K562 (cell line): ENCODE data around the gene MYH9. TPM values are rescaled to one million over a fixed set of nuclear protein-coding genes. Genes with fewer than 3 reads are reported as not detected.

Experiments
- ATAC-seq: fragments of 200-7000 bp; cut with Tn5 transposase; 3 replicates; pipeline ENCODE4 v1.9.1; 2020; ENCODE audit warnings: moderate library complexity
- BruUV-seq: library from RNA; stranded (reverse); fragments of 400-500 nt; replicated peaks from 2 replicates; lab custom pipeline; 2021; lab: Mats Ljungman, UMichigan
- CTCF ChIA-PET: fragments of 300-600 bp; formaldehyde crosslinking; extraction: SDS; loops from one replicate; lab custom pipeline; 2021; ENCODE audit warnings: low intra/inter-chr PET ratio; lab: Yijun Ruan, JAX
- POLR2A ChIA-PET: fragments of 300-600, 350-650 bp; sonication (Branson Sonifier 250); formaldehyde crosslinking; extraction: SDS; loops from one replicate; lab custom pipeline; 2021; ENCODE audit warnings: antibody characterized with exemption, inconsistent platforms; lab: Yijun Ruan, JAX
- DNase-seq, 4 experiments: peaks; one replicate each; pipeline versions ENCODE4 v3.0.0 to v3.0.0-alpha.2; 2011 to 2018; ENCODE audit warnings: low spot score in 3 of 4, mixed read lengths in 3 of 4; ENCODE audit errors: extremely low read depth in 1 of 4
- FAIRE-seq: peaks from 2 replicates; lab custom pipeline; 2011; peaks lifted over from hg19 to GRCh38; lab: Jason Lieb, UNC
- H2AFZ ChIP-seq: 2 replicates; pipeline ENCODE4 v1.6.0; 2011; ENCODE audit warnings: low read depth, low read length, control low read depth, inconsistent platforms
- H3K27ac ChIP-seq: fragments of 200-600 bp; 3 replicates; pipeline ENCODE4 v1.8.0; 2011; ENCODE audit warnings: low read depth, mild to moderate bottlenecking, control low read depth, inconsistent platforms, low read length, moderate library complexity, mixed read lengths; ENCODE audit errors: extremely low read depth
- H3K27me3 ChIP-seq, 2 experiments: fragments of 300-600 bp in 1 of 2; 2 replicates in 1 of 2; 3 replicates in 1 of 2; pipeline versions ENCODE4 v1.6.0 to v1.8.0; 2011; ENCODE audit warnings: inconsistent platforms in 2 of 2, low read length in 2 of 2, mild to moderate bottlenecking in 1 of 2, mixed read lengths in 1 of 2, moderate library complexity in 1 of 2; ENCODE audit not compliant: control insufficient read depth in 2 of 2, insufficient read depth in 2 of 2
- H3K36me3 ChIP-seq: fragments of 300-600 bp; 3 replicates; pipeline ENCODE4 v1.8.0; 2011; ENCODE audit warnings: mild to moderate bottlenecking, low read length, inconsistent platforms; ENCODE audit not compliant: control insufficient read depth, insufficient read depth
- H3K4me1 ChIP-seq, 2 experiments: fragments of 200-600 bp in 1 of 2; replicated peaks in 1 of 2; 2 replicates in 1 of 2; 3 replicates in 1 of 2; pipeline versions ENCODE4 v1.5.1 to v1.8.0; 2011; ENCODE audit warnings: inconsistent platforms in 2 of 2, low read length in 2 of 2, mild to moderate bottlenecking in 1 of 2, mixed read lengths in 1 of 2, moderate library complexity in 1 of 2; ENCODE audit not compliant: control insufficient read depth in 2 of 2, insufficient read depth in 2 of 2
- H3K4me2 ChIP-seq: 2 replicates; pipeline ENCODE4 v1.6.1; 2011; ENCODE audit warnings: low read length, control low read depth, inconsistent platforms, mixed read lengths; ENCODE audit not compliant: insufficient read depth
- H3K4me3 ChIP-seq: fragments of 200-600 bp; sonication (generic), shearing (Covaris generic); 2 replicates; pipeline ENCODE4 v1.5.1; 2016; ENCODE audit warnings: control low read depth, inconsistent platforms
- H3K79me2 ChIP-seq: fragments of 200-600 bp; 3 replicates; pipeline ENCODE4 v1.8.0; 2011; ENCODE audit warnings: low read length, inconsistent platforms; ENCODE audit not compliant: control insufficient read depth, insufficient read depth
- H3K9ac ChIP-seq, 2 experiments: 2 replicates each; pipeline versions ENCODE4 v1.6.0 to v1.6.1; 2011; ENCODE audit warnings: low read depth in 2 of 2, low read length in 2 of 2, control low read depth in 1 of 2, inconsistent platforms in 1 of 2, mild to moderate bottlenecking in 1 of 2, mixed read lengths in 1 of 2; ENCODE audit not compliant: insufficient read depth in 1 of 2
- H3K9me1 ChIP-seq: one replicate; pipeline ENCODE4 v1.6.0; 2011; ENCODE audit warnings: inconsistent platforms, mild to moderate bottlenecking, low read length, moderate library complexity; ENCODE audit not compliant: control insufficient read depth, insufficient read depth
- H3K9me3 ChIP-seq: replicated peaks from 2 replicates; pipeline ENCODE4 v1.5.1; 2011; ENCODE audit warnings: low read depth, low read length, inconsistent platforms; ENCODE audit not compliant: control insufficient read depth, insufficient read depth
- H4K20me1 ChIP-seq: replicated peaks from 2 replicates; pipeline ENCODE4 v1.6.1; 2011; ENCODE audit warnings: low read length, inconsistent platforms, mixed read lengths; ENCODE audit not compliant: control insufficient read depth, insufficient read depth
- EP300 ChIP-seq: IDR thresholded peaks from 2 replicates; pipeline ENCODE4 v1.6.1; 2012; ENCODE audit warnings: low read length, improper control_type of control experiment
- SPI1 ChIP-seq: IDR thresholded peaks from 2 replicates; pipeline ENCODE4 v1.6.1; 2011; ENCODE audit warnings: low read depth, low read length, control low read depth, borderline replicate concordance
- ZFP36 ChIP-seq: fragments of 150-350 bp; IDR thresholded peaks from 2 replicates; pipeline ENCODE4 v1.6.1; 2018; ENCODE audit warnings: low read length, low read depth; ENCODE audit not compliant: partially characterized antibody
- WGBS: fragments of 100-300 bp; shearing (Covaris generic); methylation state at CpG from one replicate; pipeline ENCODE4 v1.1.6; 2016; ENCODE audit warnings: low coverage, mixed read lengths; ENCODE audit not compliant: insufficient coverage; ENCODE audit errors: missing lambda C conversion rate; 5-methylcytosine and 5-hydroxymethylcytosine counted together
- in situ Hi-C: fragments of 300-500 bp; cut with MboI; formaldehyde crosslinking; loops from 4 replicates; pipeline ENCODE4 v1.15.0; 2018; ENCODE audit warnings: inconsistent platforms, mixed read lengths
- intact Hi-C: fragments of 100-400 bp; cut with micrococcal nuclease; formaldehyde crosslinking; loops from 2 replicates; pipeline ENCODE4 v1.14.2; 2022
- polyA plus RNA-seq, 8 experiments: library from polyadenylated mRNA; depleted of rRNA in 4 of 8; stranded (reverse) in 5 of 8; unstranded in 3 of 8; fragments of >200 nt; fragmentation: Nextera tagmentation in 2 of 8; fragmentation: Illumina TruSeq in 1 of 8; extraction: Ambion mirVana in 2 of 8; extraction: Trizol in 1 of 8; gene quantifications; 2 replicates each; pipeline versions ENCODE4 v1.2.1 to v1.2.3, GENCODE V29; 2011 to 2014; ENCODE audit warnings: inconsistent platforms in 1 of 8, missing spikeins in 1 of 8
- total RNA-seq, 7 experiments: library from RNA; depleted of rRNA in 6 of 7; stranded (reverse); fragments of >200 nt in 6 of 7; fragmentation: Illumina TruSeq in 2 of 7; extraction: Trizol in 2 of 7; gene quantifications; 2 replicates each; pipeline versions ENCODE4 v1.2.1 to v1.2.3, GENCODE V29; 2011 to 2021; ENCODE audit warnings: low replicate concordance in 1 of 7
- TF ChIP-seq, protein P1 (sequence below): fragments of 450-650 bp; formaldehyde crosslinking; IDR thresholded peaks from 2 replicates; pipeline ENCODE4 v1.4.0; 2022; ENCODE audit warnings: missing genetic modification characterization

MYH9 gene
- total and polyA plus RNA-seq, 9 of the 15 experiments (the other 6 are each of a cell fraction or from before 2014, with no cell fraction given): 0.71 to 111 (median 24.6) TPM

DNA sequence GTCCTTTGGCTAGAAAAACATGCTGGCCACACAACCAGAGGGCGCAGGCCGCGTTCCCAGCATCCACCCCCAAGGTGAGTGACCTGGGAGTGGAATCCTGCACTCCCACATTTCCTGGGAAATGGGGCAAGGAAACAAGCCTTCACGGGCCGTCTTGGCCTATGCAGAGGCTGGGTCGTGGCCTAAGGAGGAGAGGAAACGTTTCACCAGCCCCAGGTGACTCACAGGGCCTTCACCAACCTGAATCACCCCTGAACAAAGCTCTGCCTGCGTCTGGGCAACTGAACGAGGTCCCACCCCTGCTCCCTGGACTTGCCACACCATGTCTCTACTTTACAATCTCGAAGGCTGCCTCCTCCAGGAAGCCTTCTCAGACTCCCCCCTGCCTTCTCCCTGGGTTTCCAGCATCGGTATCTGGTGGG is 13.2 kb downstream of the MYH9 start:
- ChIA-PET CTCF (no interaction called here), POLR2A (interaction anchor here (1.1 to 2.5 kb wide), 2 partner anchors 10 to 14 kb away, joined by 4 to 8 read pairs; partner anchors contain the start of gene MYH9)
- TF ChIP-seq ZFP36 (peak; percentile 91), EP300 (no peak)
- Histone ChIP-seq H3K9ac (no peak overlapping the region), H3K9me3 (no peaks in the 10 kb centered on the region), H2AFZ (no peak overlapping the region), H3K9me1 (peaks cover 3% of the 10 kb centered on the region), H3K79me2 (peaks cover 66% of the 10 kb centered on the region), H3K4me2 (no peak overlapping the region), H3K27me3 (no peaks in the 10 kb centered on the region), H3K27ac (no peak overlapping the region), H3K4me1 (peaks cover 20 to 21% of the 10 kb centered on the region in 2 experiments), H4K20me1 (peaks cover 10% of the 10 kb centered on the region), H3K4me3 (no peak overlapping the region), H3K36me3 (peaks cover 6% of the 10 kb centered on the region; the same call in 2 of the 3 replicates)
- 70% methylated on average over 7 of the region's 11 CpGs for WGBS
- ATAC-seq (no peak), FAIRE-seq (no peak), DNase-seq (no peak)
- intact Hi-C loops (no loop called here), in situ Hi-C loops (no loop called here)
- no TSS peak for BruUV-seq

DNA sequence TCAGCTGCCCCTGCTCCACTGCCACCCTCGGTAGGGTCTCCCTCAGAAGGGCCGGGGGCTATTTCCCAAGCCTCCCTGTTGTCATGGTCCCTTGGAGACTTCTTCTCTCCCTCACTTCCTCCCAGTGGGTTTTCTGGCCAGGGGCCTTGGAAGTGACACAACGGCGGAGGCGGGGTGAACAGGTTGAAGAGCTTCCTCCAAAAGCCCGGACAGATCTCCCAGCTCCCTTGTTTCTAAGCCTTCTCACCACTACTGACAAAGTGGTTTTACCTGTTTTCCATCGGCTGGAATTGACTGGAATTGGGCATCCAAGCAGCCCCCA is 14.5 kb downstream of the MYH9 start:
- 87% methylated on average over 5 of the region's 7 CpGs for WGBS
- Histone ChIP-seq H2AFZ (no peak overlapping the region), H3K9me3 (no peaks in the 10 kb centered on the region), H3K4me1 (peaks cover 29 to 32% of the 10 kb centered on the region in 2 experiments), H4K20me1 (peaks cover 21% of the 10 kb centered on the region), H3K9ac (no peak overlapping the region), H3K36me3 (peaks cover 5% of the 10 kb centered on the region; the same call in 1 of the 3 replicates), H3K4me3 (no peak overlapping the region), H3K27me3 (no peaks in the 10 kb centered on the region)
- DNase-seq (no peak), ATAC-seq (no peak)
- intact Hi-C loops: no loop called here
- POLR2A ChIA-PET: no interaction called here
- 0 out of 2 replicates have a peak, but pooled peaks have one; percentile 25 for TF ChIP-seq SPI1
- TF ChIP-seq, protein P1, sequence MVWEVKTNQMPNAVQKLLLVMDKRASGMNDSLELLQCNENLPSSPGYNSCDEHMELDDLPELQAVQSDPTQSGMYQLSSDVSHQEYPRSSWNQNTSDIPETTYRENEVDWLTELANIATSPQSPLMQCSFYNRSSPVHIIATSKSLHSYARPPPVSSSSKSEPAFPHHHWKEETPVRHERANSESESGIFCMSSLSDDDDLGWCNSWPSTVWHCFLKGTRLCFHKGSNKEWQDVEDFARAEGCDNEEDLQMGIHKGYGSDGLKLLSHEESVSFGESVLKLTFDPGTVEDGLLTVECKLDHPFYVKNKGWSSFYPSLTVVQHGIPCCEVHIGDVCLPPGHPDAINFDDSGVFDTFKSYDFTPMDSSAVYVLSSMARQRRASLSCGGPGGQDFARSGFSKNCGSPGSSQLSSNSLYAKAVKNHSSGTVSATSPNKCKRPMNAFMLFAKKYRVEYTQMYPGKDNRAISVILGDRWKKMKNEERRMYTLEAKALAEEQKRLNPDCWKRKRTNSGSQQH (CRISPR knock-in tag): no peak
- TF ChIP-seq, all 486 proteins: peak for 1
- Histone ChIP-seq H3K79me2 (peaks cover 63% of the 10 kb centered on the region), H3K4me2 (no peak overlapping the region), H3K9me1 (peaks cover 3% of the 10 kb centered on the region), H3K27ac (no peak overlapping the region)
- no TSS peak for BruUV-seq
- no peak for FAIRE-seq
- CTCF ChIA-PET: no interaction called here
- in situ Hi-C loops: no loop called here
